Measurements from ENCODE around the gene ZNF284.

The ZNF284 gene

DNA sequence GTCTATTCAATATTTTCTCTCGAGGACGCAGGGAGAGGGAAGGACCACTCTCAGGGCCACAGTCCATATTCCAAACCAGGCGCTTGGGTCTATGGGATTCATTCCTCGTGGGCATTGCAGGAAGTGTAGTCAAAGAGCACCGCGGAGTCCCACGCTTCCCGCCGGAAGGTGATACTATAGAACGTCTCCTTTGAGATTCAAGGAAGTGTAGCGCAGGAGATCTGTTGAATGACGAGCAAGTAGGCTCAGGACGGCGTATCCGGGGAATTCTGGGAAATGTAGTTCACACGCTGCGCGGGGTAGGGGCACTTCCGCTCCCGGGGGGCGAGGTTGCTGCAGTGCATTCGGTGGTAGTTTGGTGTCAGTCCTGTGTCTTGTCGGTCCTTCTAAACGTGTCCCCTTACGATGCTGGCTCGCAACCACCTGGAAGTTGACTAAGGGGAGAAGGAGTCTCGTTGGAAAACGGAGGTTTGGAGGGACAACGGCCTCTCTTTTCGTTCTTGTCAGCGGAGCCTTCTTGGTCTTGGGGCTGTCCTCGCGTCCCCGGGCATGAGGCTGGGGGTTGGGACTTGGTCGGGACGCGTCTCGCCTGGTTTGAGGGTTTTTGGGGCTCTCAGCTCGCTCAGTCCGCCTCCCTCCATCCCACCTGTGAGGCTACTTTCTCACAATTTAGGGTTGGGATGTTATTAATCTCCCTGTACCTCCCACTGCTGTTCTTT, at the start of gene ZNF284:
Gene ZNF284 (plus strand): TSS at position 336 of the 719 bp plus-strand sequence. CDS start 4,231 bp downstream, outside the sequence.
- peak; percentile 78 to 86 for DNase-seq

- DNase-seq, result no peak
Observed at GRCh38 chr19:44024900-44025216, 47.1 kb upstream of the ZNF284 start.

DNA sequence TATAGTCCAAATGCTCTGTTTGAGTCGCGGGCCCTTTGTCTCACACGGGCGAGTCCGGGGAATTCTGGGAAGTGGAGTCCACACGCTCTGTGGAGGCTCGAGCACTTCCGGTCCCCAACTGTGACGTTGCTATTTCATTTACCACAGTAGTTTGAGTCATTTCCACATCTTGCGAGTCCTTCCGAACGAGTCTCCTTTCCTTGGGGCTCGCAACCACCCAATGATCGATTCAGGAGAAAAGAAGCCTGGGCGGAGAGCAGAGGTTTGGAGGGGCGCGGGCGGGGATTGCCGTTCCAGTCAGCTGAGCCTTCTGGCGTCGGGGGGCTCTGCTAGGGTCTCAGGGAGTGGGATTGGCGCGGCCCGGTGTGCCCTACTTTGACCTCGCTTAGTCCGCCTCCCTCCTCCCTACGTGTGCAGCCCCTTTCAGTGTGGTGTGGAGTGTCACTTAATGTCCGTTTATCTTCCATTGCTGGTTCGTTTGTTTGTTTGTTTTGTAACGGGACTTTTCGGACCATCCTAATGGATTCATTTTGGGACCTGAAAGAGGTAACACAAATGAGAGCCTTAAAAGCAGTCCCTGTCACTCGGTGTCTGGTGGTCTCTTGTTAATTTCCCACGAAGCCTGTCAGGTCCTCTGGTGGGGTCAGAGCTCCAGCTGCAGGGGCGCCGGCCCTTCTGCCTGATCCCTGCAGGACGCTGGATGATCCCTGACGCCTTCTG, 46.6 kb upstream of the ZNF284 start, which contains the start of gene ZNF222:
Gene ZNF222 (plus strand): TSS at position 163 of the 720 bp plus-strand sequence. CDS start 58 bp downstream, at position 221.
- DNase-seq, result peak; percentile 77 to 78

DNA sequence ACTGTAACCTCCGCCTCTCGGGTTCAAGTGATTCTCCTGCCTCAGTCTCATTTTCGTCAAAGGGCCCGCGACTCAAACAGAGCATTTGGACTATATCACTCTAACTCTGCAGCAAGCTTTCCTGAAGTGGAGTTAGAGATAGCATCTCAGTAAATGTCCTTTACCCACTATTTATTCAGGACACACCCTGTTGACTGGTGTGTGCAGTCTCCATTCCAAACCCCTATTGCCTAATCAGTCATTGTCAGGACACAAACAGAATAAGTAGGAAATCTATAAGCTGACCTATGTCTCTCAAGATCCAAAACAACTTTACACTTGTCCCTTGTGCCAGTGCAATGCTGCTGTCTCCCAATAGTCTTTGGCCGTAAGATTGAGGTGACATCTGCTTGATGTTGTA, 45.3 kb upstream of the ZNF284 start:
- no peak for DNase-seq

DNA sequence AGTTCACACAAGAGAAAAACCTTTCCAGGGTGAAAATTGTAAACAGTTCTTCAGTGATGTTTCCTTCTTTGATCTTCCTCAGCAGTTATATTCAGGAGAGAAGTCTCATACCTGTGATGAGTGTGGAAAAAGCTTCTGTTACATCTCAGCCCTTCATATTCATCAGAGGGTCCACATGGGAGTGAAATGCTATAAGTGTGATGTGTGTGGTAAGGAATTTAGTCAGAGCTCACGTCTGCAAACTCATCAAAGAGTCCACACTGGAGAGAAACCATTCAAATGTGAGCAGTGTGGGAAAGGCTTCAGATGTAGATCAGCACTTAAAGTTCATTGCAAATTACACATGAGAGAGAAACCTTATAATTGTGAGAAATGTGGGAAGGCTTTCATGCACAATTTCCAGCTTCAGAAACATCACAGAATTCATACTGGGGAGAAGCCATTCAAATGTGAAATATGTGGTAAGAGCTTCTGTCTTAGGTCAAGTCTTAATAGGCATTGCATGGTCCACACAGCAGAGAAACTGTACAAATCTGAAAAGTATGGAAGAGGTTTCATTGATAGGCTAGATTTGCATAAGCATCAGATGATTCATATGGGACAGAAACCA, 39.9 kb upstream of the ZNF284 start:
- DNase-seq, result no peak

DNA sequence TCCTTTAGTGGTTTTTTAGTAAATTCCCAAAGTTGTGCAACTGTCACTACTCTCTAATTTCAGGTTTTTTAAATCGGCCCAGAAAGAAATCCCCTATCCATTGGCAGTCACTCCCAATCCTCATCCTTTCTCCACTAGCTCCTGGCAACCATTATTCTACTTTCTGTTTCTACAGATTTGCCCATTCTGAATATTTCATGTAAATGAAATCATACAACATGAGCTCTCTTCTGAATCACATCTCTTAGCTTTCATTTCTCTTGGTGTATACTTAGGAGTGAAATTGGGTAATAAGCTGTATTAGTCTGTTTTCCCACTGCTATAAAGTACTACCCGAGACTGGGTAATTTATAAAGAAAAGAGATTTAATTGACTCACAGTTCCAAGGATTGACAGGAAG, 29.8 kb upstream of the ZNF284 start:
- no peak for DNase-seq

DNA sequence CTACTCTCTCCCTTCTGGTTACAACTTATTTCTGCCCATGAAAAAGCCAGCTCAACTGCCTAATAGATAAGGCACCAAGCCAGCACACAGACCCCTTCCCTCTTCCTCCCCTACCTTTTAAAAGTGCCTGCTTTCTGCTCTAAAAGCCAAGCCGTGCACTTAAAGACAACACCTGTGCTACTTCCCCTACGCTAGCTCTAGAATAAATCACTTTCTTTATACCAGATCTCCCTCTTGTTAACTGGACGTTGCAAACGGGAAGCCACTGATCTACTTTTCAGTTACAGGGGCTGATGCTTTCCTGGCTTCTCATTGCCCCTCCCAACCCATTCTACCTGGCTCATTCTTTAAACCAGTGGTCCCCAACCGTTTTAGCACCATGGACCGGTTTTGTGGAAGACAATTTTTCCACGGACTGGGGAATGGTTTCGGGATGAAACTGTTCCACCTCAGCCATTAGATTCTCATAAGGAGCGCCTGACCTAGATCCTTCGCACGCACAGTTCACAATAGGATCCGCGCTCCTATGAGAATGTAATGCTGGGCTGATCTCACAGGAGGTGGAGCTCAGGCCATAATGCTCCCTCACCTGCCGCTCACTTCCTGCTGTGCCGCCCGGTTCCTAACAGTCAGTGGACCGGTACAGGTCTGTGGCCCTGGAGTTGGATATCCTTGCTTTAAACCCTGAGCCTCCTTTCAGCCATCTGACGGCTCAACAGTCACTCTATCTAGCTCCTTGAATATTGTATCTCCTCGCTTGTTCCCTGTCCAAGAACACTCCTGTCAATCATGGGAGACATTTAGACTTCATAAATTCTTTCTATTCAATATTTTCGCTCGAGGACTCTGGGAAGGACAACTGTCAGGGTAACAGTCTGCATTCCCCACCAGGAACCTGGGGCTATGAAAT, 21.0 kb upstream of the ZNF284 start:
- DNase-seq, result peak; percentile 3 to 7

DNA sequence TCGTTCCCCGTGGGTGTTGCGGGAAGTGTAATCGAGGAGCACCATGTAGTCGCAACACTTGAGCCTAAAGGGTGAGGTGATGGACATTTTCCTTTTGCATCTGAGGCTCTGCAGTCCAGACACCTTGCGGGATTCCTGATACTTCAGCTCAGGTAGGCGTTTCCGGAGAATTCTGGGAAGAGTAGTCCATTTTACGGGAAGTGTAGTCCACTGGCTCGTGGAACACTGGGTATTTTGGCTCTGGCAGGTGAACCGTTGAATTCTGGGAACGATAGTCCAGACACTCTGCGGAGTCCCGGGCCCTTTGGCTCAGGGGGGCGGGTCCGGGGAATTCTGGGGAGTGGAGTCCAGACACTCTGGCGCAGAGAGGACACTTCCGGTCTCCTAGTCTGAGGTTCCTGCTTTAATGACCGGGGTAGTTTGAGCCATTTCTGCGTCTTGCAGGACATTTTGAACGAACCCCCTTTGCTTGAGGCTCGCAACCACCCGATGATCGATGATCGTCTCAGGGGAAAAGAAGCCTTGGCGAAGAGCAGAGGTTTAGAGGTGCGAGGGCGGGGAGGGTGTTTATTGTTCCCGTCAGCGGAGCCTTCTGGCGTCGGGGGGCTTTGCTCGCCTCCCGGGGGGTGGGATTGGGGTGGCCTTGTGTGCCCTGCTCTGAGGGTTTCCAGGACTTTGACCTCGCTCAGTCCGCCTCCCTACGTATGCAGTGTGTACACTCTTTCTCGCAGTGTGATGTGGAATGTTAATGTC, 20.1 kb upstream of the ZNF284 start, which contains the start of gene ZNF223:
Gene ZNF223 (plus strand): TSS at position 387 of the 753 bp plus-strand sequence. CDS start 3,141 bp downstream, outside the sequence.
- peak; percentile 62 to 65 for DNase-seq

DNA sequence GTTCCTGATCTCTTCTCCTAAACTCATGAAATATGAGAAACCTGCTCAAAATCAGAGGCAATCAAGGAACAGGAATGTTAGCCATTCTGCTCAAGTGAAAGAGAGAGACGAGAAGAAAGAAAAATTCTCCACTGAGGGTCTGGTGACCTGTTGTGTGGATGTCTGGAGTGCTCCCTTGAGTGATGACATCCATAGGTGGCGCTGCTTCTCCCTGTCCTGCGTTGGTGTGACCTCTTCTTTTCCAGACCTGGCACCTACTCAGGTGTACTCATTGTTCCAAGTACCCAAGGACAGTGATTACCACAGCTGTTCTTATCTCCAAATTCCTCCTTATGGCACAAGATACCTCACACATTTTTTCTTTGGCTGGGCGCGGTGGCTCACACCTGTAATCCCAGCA, 16.1 kb upstream of the ZNF284 start:
- no peak for DNase-seq

GRCh38 chr19:44059229-44059628, 12.7 kb upstream of the ZNF284 start:
- DNase-seq, result no peak

- DNase-seq, result no peak
Observed at GRCh38 chr19:44061038-44061437, 10.9 kb upstream of the ZNF284 start.

GRCh38 chr19:44066305-44066704, 5.7 kb upstream of the ZNF284 start:
- no peak for DNase-seq

DNA sequence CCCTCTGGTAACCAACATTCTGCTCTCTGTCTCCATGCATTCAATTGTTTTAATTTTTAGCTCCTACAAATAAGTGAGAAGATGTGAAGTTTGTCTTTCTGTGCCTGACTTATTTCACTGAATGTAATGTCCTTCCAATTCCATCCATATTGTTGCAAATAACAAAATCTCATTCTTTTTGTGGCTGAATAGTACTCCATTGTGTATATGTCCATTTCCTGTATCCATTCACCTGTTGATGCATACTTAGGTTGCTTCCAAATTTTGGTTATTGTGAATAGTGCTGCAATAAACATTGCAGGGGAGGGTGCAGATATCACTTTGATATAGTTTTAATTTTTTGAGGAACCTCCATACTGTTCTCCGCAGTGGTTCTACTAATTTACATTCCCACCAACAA, 2.5 kb upstream of the ZNF284 start:
- no peak for DNase-seq

DNA sequence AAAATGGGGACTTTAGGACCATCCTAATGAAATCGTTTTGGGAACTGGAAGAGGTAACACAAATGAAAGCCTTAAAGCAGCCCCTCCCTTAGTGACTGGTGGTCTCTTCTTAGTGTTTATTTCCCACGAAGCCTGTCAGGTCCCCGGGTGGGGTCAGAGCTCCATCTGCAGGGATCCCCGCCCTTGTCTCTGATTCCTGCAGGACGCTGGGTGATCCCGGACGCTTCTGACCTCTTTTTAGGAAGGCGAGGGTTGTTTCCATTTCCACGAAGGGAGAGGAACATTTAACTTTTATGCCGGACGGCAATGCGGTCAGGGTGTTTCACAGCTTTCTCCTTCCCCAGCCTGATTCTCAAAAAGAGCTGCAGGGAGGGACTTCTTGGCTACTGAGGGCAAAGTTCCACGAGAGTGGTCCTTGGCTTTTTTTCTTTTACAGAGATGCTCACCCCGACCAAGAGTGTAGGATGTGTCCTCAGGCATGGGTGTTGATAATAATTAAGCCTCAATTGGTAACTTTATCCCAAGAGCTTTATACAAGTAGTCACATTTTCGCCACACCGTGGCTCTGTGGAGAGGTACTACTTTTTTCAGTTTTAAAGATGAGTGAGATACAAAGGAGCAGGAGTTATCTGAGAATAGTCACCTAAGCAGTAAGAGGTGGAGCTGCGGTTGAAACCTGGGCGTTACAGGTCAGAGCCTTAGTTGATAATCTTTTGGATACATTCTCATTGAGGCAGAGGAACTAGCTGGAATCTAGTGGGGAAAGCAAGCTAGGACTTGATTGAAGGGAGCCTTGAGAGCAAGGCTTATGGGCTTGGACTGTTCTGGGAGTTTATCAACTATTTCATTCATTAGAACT, 813 bp downstream of the ZNF284 start:
- DNase-seq, result no peak

GRCh38 chr19:44076325-44076724, 4.4 kb downstream of the ZNF284 start:
- no peak for DNase-seq

DNA sequence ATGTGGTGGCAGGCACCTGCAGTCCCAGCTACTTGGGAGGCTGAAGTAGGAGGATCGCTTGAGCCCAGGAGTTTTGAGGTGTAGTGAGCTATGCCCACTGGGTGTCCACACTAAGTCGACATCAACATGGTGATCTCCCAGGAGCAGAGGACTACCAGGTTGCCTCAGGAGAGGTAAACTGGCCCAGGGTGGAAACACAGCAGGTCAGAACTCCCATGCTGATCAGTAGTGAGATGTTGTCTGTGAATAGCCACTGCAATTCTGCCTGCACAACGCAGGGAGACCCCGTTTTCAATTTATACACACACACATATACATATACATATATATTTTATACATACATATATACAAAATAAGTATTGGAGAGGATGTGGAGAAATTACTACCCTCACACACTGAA, 20.1 kb downstream of the ZNF284 start:
- no peak for DNase-seq

- DNase-seq, result peak; percentile 75 to 82
Observed at GRCh38 chr19:44093931-44094765, 22.2 kb downstream of the ZNF284 start, which contains the start of gene ZNF224. Gene ZNF224, plus strand, starts transcription at chr19:44094361. Its CDS starts 3,513 bp downstream, at chr19:44097874.

DNA sequence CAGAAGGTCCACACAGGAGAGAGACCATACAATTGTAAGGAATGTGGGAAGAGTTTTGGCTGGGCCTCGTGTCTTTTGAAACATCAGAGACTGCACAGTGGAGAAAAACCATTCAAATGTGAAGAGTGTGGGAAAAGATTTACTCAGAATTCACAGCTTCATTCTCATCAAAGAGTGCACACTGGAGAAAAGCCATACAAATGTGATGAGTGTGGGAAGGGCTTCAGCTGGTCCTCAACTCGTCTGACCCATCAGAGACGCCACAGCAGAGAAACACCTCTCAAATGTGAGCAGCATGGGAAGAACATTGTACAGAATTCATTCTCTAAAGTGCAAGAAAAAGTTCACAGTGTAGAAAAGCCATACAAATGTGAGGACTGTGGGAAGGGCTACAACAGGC, 35.8 kb downstream of the ZNF284 start:
- DNase-seq, result no peak

GRCh38 chr19:44109458-44109857, 37.5 kb downstream of the ZNF284 start:
- DNase-seq, result no peak

GRCh38 chr19:44111910-44112463, 40.0 kb downstream of the ZNF284 start:
- DNase-seq, result no peak
